AG10803 (cell line): ENCODE measurements around the gene GNAI3.
A peak's percentile ranks its signal among the peaks of the same experiment; 100 is the strongest.

Experiments
- DNase-seq: peaks from one replicate; pipeline ENCODE4 v3.0.0; 2010; ENCODE audit warnings: low read depth
- H3K4me3 ChIP-seq: 2 replicates; pipeline ENCODE4 v1.5.1; 2011; ENCODE audit warnings: mild to moderate bottlenecking, low read length, control low read depth
- TF ChIP-seq, protein P1 (sequence below): conservative IDR thresholded peaks from 2 replicates; pipeline ENCODE4 v1.5.1; 2011; ENCODE audit warnings: mild to moderate bottlenecking, low read length, control low read depth, inconsistent platforms

The GNAI3 gene

DNA sequence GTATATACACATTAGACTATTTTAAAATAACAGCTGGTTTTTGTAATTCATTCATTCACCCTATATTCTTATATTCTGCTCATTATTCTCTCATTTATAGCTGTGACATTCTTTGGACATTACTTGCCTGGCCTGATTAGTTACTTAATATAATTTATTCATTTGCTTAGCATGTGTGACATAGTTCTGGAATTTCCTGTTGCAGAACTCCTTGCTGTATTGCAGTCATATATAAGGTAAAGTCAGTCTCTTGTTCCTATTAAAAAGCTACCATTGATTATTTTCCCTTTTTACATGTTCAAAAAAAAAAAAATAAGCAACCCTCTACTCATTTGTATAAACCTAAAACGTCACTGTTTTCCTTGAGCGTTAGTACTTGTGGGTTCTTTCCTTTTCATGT, 47.1 kb downstream of the GNAI3 start:
- TF ChIP-seq, protein P1, sequence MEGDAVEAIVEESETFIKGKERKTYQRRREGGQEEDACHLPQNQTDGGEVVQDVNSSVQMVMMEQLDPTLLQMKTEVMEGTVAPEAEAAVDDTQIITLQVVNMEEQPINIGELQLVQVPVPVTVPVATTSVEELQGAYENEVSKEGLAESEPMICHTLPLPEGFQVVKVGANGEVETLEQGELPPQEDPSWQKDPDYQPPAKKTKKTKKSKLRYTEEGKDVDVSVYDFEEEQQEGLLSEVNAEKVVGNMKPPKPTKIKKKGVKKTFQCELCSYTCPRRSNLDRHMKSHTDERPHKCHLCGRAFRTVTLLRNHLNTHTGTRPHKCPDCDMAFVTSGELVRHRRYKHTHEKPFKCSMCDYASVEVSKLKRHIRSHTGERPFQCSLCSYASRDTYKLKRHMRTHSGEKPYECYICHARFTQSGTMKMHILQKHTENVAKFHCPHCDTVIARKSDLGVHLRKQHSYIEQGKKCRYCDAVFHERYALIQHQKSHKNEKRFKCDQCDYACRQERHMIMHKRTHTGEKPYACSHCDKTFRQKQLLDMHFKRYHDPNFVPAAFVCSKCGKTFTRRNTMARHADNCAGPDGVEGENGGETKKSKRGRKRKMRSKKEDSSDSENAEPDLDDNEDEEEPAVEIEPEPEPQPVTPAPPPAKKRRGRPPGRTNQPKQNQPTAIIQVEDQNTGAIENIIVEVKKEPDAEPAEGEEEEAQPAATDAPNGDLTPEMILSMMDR: no peak
- DNase-seq: peak; percentile 70
- no peak overlapping the region for H3K4me3 ChIP-seq

DNA sequence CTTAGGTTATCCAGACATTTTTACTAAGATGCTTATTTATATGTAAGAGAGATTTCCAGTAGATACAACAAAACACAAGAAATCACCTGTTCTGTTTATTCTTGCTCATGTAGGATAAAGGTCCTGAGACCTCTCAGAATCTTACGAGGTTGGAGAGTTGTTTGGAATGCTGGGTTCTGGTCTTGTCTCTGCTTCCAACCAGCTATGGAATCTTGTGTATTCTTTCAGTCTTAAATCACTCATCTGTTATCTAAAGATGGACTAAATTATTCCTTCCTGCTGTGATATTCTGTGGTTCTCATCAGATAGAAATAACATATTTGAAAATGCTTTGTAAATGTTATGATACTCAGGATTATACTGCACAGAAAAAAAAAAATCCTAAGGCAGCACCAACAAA, 49.7 kb downstream of the GNAI3 start:
- TF ChIP-seq, protein P1: no peak
- DNase-seq: no peak
- no peak overlapping the region for H3K4me3 ChIP-seq

DNA sequence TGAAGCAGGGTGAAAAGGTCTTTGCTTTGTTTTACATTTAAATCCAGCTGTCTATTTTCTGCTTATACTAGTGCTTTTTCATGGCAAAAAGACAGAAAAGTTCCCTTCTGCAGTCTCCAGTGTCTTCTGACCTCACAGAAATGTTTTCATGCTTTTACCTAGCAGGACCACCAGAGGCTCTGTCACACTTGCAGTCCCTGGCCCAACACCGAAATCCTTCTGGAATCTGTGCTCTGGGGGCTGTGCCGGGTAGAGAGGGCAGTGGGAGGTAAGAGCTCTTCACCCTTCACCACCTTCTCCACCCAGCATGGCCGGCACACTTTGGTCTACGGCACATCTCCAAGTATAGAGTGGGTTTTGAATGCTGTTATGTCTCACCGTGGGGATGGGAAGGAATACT, 50.2 kb downstream of the GNAI3 start:
- H3K4me3 ChIP-seq: no peak overlapping the region
- TF ChIP-seq, protein P1: peak; percentile 13; the same call in 1 of the 2 replicates
- DNase-seq: no peak

DNA sequence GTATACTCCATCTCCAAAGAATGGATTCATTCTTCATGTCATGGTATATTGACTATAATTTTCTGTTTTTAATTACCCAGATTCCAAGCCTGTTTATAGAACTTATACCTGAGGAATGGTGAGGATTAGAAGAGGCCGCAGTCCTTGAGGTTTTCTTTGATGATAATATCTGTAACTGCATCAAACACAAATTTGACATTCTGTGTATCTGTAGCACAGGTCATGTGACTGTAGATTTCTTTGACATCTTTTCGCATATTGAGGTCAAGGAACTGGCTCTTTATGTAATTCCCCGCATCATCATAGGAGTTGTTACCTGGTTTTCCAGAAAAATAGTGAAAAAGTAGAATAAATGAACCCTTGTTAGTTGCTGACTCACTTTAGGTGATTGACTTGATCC, 54.8 kb downstream of the GNAI3 start:
- DNase-seq: no peak
- TF ChIP-seq, protein P1: no peak
- no peak overlapping the region for H3K4me3 ChIP-seq

DNA sequence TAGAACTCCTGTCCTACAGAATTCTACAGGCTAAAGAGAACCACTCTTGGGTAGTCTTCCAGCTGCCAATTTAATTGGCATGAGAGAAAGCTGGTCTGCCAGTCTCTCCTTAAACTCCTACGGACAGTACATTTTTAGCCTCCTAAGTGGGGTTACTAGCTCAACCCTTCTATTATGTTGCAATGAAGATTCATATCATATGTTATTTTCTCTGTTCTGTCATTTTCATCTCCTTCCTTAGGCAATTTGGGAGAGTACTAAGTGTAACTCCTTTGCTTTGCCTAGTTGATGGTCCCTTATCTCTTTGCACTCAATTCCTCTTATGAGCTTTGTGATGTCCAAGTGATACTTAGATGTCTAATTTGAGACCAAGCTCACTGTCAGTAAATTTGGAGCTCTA, 57.0 kb downstream of the GNAI3 start:
- no peak for DNase-seq
- no peak overlapping the region for H3K4me3 ChIP-seq
- TF ChIP-seq, protein P1: no peak

DNA sequence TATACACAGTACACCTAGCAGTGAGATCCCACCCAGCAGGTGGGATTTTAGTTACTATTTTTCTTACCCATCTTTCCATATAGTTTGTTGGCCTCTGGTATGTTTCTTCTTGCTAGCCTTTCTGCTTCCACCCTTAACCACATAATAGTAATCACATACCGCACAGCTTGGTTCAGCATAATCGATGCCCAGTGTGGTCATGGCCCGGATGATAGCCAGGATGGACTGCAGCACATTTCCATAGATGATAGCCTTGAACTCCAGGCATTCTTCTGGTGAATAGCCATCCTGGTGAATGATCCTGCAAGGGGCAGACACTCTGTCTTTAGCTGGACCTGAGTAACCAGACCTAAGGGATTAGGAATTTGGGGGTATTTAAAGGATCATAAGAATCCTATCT, 61.5 kb downstream of the GNAI3 start:
- DNase-seq: peak; percentile 28
- TF ChIP-seq, protein P1: no peak

DNA sequence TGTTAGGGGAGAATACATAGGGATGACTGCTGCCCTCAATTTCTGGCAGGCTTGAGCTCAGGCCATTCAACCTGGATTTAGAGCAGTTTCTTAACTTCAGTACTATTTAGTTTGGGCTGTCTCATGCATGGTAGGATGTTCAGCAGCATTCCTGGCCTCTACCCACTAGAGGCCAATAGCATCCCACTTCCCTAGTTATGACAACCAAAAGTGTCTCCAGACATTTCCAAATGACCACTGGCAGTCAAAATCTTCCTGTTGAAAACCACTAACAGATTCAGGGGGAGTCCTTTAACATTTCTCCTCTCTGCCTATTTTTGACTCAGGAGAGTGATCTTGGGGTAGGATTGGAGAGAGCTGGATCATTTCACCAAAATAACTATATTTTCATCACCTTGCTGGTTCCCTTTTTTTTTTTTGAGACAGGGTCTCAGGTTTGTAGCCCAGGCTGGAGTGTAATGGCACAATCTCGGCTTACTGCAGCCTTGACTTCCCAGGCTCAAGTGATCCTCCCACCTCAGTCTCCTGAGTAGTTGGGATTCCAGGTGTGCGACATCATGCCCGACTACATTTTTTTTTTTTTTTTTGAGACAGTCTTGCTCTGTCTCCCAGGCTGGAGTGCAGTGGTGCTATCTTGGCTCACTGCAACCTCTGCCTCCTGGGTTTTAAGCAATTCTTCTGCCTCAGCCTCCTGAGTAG, 62.3 kb downstream of the GNAI3 start:
- TF ChIP-seq, protein P1: no peak; the same call in 1 of the 2 replicates
- peak; percentile 64 for DNase-seq

More for the DNA sequence above, 61.5 kb downstream of the GNAI3 start:
- H3K4me3 ChIP-seq: no peak overlapping the region

More for the DNA sequence above, 62.3 kb downstream of the GNAI3 start:
- no peak overlapping the region for H3K4me3 ChIP-seq
